Tibial nerve (tissue), 4 donors: Measurements from ENCODE around the gene RNF167.

Experiments used
- EP300 ChIP-seq, 2 donors: sonication (generic); formaldehyde crosslinking; IDR thresholded peaks; one replicate each; pipeline ENCODE4 v1.6.1; 2017; ENCODE audit warnings: antibody characterized with exemption in 2 of 2, mild to moderate bottlenecking in 1 of 2
- POLR2A ChIP-seq, 2 donors: fragments of 450-650 bp; IDR thresholded peaks; one replicate each; pipeline ENCODE4 v1.6.1; 2017; ENCODE audit warnings: antibody characterized with exemption in 2 of 2, mild to moderate bottlenecking in 2 of 2, moderate library complexity in 2 of 2
- TF ChIP-seq, protein P1 (sequence below), 5 experiments: fragments of 200-600 bp in 3 of 5; fragments of 450-650 bp in 2 of 5; sonication (generic) in 3 of 5; IDR thresholded peaks; one replicate each; pipeline ENCODE4 v1.5.1; 2016 to 2019; ENCODE audit warnings: antibody characterized with exemption in 5 of 5, mild to moderate bottlenecking in 3 of 5, moderate library complexity in 2 of 5

DNA sequence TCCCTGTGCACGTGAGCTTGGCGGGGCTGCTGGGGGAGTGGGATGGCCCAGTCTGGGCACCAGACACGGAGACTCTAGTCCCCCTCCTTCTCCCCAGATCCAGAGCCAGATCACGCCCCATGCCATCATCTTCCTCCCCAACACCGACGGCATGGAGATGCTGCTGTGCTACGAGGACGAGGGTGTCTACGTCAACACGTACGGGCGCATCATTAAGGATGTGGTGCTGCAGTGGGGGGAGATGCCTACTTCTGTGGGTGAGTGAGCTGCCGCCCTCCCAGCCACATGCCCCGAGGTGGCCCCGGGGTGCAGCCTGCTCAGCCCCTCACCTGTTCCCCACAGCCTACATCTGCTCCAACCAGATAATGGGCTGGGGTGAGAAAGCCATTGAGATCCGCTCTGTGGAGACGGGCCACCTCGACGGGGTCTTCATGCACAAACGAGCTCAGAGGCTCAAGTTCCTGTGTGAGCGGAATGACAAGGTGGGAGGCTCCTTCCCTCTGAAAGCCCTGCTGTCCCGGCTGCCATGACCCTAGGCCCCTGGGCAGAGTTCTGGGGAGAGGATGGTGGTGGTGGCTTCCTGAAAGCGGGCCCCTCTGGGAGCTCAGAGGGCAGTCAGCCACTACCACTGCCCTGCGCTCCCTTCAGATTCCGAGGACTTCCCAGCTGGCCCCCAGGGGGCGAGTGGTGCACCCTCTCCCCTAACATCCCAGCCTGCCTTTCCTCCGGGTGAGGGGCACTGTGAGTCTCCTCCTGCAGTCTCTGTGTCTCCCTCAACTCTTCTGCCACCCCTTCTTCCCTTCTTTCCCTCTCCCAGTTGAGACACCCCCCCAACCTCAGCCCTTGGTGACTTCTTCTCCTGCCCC lies 43.5 kb upstream of the RNF167 start:
- TF ChIP-seq, protein P1, sequence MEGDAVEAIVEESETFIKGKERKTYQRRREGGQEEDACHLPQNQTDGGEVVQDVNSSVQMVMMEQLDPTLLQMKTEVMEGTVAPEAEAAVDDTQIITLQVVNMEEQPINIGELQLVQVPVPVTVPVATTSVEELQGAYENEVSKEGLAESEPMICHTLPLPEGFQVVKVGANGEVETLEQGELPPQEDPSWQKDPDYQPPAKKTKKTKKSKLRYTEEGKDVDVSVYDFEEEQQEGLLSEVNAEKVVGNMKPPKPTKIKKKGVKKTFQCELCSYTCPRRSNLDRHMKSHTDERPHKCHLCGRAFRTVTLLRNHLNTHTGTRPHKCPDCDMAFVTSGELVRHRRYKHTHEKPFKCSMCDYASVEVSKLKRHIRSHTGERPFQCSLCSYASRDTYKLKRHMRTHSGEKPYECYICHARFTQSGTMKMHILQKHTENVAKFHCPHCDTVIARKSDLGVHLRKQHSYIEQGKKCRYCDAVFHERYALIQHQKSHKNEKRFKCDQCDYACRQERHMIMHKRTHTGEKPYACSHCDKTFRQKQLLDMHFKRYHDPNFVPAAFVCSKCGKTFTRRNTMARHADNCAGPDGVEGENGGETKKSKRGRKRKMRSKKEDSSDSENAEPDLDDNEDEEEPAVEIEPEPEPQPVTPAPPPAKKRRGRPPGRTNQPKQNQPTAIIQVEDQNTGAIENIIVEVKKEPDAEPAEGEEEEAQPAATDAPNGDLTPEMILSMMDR (IDR thresholded peaks at IDR 0.05) = no peak
- TF ChIP-seq POLR2A (IDR thresholded peaks at IDR 0.05) (no peak), EP300 (IDR thresholded peaks at IDR 0.05) (no peak)
